GM10266 (cell line): ENCODE data around the gene SNAPC4.
A peak's percentile ranks its signal among the peaks of the same experiment; 100 is the strongest.
"Not testable (repeated sequence)": the region's sequence is repeated elsewhere in the genome, so short reads cannot be mapped to it uniquely, and the experiment has no call there.

Source experiments
- DNase-seq: peaks from one replicate; pipeline ENCODE4 v3.0.0; 2012; ENCODE audit errors: extremely low spot score
- CTCF ChIP-seq: IDR thresholded peaks from 2 replicates; pipeline ENCODE4 v1.5.1; 2012; ENCODE audit warnings: mild to moderate bottlenecking, low read depth; ENCODE audit not compliant: control insufficient read depth, insufficient read depth; ENCODE audit errors: missing control alignments

SNAPC4 gene

GRCh38 chr9:136411378-136411777 lies 11.4 kb upstream of the SNAPC4 start:
- TF ChIP-seq CTCF, result no peak
- no peak for DNase-seq

DNA sequence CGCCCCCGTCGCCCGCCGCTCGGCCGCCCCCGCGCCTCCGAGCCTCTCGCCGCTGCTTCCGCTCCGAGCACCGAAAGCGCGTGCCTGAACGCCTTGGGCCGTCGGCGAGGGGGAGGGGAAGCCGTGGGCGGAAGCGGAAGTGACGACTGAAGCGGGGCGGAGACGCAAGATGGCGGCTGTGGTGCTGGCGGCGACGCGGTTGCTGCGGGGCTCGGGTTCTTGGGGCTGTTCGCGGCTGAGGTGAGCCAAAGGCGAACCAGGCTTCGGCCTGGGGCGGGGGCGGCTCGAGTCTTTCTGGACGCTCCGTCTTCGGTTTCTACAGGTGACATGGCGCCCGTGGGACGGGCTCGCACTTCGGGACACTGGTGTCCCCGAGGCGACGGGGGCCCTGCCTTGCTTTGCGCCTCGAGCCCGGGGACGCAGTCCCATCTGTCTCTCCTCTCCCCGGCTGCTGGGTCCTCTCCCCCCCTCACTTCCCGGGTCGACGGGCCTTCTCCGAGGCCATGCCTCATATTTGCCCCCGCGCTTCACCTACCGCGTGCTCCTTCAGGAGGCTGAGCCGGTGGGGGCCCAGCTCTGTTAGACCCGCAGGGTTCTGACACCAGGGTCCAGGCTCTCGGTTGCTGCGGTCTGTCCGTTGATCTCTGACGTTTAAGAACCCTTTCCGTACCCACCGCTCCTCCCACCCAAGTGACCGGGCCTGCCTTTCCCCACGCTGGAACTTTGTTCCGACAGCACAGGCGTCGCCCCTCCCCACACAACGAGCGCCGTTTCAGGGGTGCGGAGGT lies 10.7 kb upstream of the SNAPC4 start, which contains the start of the genes ENTR1 and PMPCA:
Gene ENTR1, minus strand, starts transcription at position 115 of the 788 bp plus-strand sequence. CDS start 217 bp downstream, outside the sequence.
Gene PMPCA, plus strand, starts transcription at position 159 of the 788 bp plus-strand sequence. Its CDS starts 11 bp downstream, at position 170.
- DNase-seq, result peak; percentile 99
- no peak for TF ChIP-seq CTCF

DNA sequence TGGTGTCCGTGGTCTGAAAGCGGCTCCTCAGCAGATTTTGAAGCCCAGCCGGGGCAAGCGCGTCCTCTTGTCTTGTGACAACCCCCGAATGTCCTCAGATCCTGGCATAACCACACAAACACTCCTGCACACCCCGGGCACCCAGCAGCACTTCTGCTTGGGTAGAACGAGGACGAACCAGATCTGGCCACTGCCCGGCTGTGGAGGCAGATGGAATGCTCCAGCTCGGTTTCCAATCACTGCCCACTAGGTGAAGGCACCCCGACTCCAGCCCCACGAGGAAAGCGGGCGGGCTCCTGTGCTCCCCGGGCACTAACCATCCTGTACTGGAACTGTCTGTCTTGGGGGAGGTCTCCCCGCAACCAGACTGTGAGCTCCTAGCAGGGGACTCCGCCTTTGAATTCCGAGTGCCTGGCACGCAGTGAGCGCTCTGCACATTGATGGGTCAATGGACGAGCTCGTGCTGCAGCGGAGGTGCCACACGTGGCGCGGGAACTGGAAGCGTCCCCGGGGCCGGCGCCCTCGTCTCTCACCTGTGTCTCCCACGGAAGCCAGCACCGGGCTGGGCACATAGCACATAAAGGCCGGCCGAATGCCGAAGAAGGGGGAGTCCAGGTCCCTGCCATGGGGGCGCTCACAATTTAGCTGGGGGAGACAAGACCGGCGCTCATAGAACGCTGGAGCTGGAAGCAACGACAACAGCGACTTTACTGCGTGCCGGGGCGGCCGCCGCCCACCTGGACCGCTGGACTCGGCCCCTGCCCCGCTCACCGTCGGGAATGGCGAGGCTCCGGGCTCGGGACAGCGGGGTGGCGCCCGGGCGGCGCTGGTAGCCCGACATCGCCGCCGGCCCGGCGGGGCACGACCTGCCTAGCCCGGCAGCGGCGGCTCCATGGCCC lies 9.8 kb upstream of the SNAPC4 start:
- TF ChIP-seq CTCF, result no peak
- DNase-seq, result peak; percentile 67

DNA sequence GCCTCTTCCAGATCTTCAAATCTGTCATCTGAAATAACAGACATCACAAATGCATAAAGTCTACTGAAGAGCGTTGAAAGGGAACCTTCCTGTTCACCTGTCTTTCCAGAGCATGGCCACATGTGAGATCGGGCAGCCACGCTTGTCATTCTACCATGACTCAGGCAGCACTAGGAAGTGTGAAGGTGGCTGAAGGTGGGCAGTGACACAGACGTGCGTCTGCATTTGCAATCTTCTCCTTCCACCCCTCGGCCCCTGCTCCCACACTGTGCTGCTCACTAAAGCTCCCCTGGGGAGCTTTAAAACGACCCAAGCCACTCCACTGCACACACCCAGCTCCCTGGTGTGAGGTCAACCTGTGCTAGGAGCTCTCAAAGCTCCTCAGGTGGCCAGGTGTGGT lies 7.9 kb upstream of the SNAPC4 start:
- TF ChIP-seq CTCF, result no peak
- no peak for DNase-seq

DNA sequence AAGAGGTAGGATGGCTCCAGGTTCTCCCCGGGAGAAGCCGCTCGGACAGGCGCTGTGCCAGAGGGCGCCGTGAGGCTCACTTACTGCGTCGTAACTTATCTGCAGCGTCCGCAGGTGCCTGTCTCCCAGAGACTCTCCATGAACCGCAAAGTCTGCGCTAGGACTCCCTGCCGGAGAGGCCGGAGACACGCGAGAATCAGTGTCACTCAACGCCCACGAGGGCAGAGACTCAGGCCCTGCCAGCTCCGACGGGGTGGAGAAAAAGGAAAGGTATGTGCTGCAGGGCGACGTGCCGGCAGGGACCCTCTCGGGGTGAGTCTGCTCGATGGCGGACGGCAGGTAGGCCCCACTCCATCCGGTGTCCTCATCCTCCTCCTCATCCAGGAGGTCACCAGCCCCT lies 7.1 kb upstream of the SNAPC4 start:
- not testable (repeated sequence) for DNase-seq

- not testable (repeated sequence) for DNase-seq
These were observed 5.9 kb upstream of the SNAPC4 start for GRCh38 chr9:136405904-136406303.

DNA sequence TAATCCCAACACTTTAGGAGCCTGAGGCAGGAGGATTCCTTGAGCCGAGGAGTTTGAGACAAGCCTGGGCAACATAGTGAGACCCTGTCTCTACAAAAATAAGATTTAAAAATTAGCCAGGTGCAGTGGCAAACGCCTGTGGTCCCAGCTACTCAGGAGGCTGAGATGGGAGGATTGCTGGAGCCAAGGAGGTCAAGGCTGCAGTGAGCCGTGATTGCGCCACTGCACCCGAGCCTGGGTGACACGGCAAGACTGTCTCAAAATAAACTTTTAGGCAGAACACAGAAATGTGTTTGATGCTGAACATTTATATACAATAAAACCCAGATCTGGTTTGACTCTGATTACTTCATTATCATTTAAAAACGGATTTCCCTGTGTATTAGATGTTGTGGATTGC lies 5.5 kb upstream of the SNAPC4 start:
- DNase-seq, result no peak
- TF ChIP-seq CTCF, result no peak

GRCh38 chr9:136404801-136405136 lies 4.8 kb upstream of the SNAPC4 start:
- no peak for DNase-seq
- TF ChIP-seq CTCF, result no peak
